ENCODE measurements around the gene BRCA2.

DNA sequence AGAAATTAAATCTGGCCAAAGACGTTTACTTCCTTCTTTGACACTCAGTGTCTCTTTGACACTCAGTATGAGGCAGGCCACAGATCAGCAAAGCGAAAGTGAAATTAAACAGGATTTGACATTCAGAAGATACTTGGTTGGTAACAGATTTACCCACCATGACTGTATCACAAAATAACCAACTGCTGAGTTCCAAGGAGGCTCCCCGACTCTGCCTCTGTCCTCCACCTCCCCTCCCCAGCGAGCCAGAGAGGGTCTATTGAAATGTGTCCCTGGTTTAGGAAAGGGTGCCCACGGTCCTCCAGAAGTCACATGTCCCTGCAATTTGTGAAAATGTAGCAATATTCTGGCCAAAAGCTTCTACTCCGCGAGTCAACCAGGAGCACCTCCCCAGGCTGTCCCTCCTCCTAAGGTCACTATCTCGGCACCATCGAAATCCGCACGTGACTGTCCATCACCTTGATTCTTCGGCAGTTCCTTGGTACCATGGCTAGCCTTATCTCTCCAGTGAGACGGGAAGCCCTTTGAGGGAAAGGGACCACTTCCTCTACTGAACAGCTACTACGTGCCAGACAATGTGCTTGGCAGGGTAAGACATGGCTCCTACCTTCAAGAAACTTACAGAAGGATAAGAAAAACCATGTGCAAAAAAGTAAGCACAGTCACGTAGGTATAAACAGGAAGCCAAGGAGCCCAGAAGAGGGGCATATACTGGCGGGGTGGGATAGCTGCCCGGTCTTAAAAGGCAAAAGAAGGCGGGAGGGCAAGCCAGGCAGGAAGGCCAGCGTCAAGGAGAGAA is 111.1 kb downstream of the BRCA2 start:
- TF ChIP-seq, protein P1, sequence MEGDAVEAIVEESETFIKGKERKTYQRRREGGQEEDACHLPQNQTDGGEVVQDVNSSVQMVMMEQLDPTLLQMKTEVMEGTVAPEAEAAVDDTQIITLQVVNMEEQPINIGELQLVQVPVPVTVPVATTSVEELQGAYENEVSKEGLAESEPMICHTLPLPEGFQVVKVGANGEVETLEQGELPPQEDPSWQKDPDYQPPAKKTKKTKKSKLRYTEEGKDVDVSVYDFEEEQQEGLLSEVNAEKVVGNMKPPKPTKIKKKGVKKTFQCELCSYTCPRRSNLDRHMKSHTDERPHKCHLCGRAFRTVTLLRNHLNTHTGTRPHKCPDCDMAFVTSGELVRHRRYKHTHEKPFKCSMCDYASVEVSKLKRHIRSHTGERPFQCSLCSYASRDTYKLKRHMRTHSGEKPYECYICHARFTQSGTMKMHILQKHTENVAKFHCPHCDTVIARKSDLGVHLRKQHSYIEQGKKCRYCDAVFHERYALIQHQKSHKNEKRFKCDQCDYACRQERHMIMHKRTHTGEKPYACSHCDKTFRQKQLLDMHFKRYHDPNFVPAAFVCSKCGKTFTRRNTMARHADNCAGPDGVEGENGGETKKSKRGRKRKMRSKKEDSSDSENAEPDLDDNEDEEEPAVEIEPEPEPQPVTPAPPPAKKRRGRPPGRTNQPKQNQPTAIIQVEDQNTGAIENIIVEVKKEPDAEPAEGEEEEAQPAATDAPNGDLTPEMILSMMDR (IDR thresholded peaks at IDR 0.05), result no peak
- TF ChIP-seq POLR2A (IDR thresholded peaks at IDR 0.05), result no peak

Data from thyroid gland (tissue), 4 donors.